ENCODE measurements around the gene SPAG17.

DNA sequence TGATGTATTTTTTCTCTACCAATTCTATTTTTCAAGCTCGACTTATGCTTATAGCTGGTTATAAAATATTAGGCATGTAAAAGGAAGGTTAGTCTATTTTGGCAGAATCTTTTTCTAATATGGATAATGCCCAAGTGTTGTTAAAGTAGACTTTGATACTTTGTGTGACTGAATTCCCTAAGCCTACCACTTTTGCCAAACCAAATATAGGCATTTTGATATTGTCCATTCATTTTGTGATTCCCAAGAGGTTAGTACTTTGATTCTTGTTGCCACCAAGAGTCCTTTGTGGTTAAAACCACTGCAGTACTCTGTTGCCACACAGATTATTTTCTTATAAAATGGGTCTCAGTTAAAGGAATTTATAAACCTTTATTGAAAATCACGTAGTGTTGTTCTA lies 251.3 kb downstream of the SPAG17 start:
- TF ChIP-seq, protein P1, sequence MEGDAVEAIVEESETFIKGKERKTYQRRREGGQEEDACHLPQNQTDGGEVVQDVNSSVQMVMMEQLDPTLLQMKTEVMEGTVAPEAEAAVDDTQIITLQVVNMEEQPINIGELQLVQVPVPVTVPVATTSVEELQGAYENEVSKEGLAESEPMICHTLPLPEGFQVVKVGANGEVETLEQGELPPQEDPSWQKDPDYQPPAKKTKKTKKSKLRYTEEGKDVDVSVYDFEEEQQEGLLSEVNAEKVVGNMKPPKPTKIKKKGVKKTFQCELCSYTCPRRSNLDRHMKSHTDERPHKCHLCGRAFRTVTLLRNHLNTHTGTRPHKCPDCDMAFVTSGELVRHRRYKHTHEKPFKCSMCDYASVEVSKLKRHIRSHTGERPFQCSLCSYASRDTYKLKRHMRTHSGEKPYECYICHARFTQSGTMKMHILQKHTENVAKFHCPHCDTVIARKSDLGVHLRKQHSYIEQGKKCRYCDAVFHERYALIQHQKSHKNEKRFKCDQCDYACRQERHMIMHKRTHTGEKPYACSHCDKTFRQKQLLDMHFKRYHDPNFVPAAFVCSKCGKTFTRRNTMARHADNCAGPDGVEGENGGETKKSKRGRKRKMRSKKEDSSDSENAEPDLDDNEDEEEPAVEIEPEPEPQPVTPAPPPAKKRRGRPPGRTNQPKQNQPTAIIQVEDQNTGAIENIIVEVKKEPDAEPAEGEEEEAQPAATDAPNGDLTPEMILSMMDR (conservative IDR thresholded peaks at IDR 0.05; ENCODE audit: low read depth, low read length): no peak
- TF ChIP-seq EZH2phosphoT487 (IDR thresholded peaks at IDR 0.05; ENCODE audit: borderline replicate concordance, low read length) (no peak), EZH2 (IDR thresholded peaks at IDR 0.05; ENCODE audit: low read length, unreplicated experiment) (no peak)
